Endothelial cell of umbilical vein (primary cell): Measurements from ENCODE around the gene SLC22A7. TPM values are rescaled to one million over a fixed set of nuclear protein-coding genes. Genes with fewer than 3 reads are reported as not detected.

Source experiments
- BruUV-seq: library from RNA; stranded (reverse); fragments of 400-500 nt; replicated peaks from 2 replicates; lab custom pipeline; 2021; lab: Mats Ljungman, UMichigan
- CTCF ChIA-PET: fragments of 300-600, 350-600 bp; sonication (Branson Sonifier 250); formaldehyde crosslinking; loops from one replicate; lab custom pipeline; 2021; ENCODE audit warnings: antibody characterized with exemption, inconsistent platforms; lab: Charles Lee
- POLR2A ChIA-PET: fragments of 300-600, 350-600 bp; sonication (Branson Sonifier 250); formaldehyde crosslinking; loops from one replicate; lab custom pipeline; 2021; ENCODE audit warnings: antibody characterized with exemption, inconsistent platforms; lab: Charles Lee
- DNase-seq: peaks from one replicate; pipeline ENCODE4 v3.0.0-alpha.2; 2011; ENCODE audit warnings: low read depth, low spot score
- FAIRE-seq: peaks from 2 replicates; lab custom pipeline; 2011; peaks lifted over from hg19 to GRCh38; lab: Jason Lieb, UNC
- H2AFZ ChIP-seq: 2 replicates; pipeline ENCODE4 v1.6.0; 2012; ENCODE audit warnings: low read depth, low read length, control low read depth, inconsistent platforms
- H3K27ac ChIP-seq: 2 replicates; pipeline ENCODE4 v1.5.1; 2011; ENCODE audit warnings: low read depth, mild to moderate bottlenecking, control low read depth, low read length, moderate library complexity; ENCODE audit not compliant: insufficient read depth
- H3K27me3 ChIP-seq, 2 experiments: 2 replicates each; pipeline versions ENCODE4 v1.6.0 to v1.6.1; 2011; ENCODE audit warnings: low read length in 2 of 2, mixed read lengths in 1 of 2; ENCODE audit not compliant: control insufficient read depth in 2 of 2, insufficient read depth in 2 of 2
- H3K36me3 ChIP-seq, 2 experiments: 2 replicates in 1 of 2; 3 replicates in 1 of 2; pipeline ENCODE4 v1.5.1; 2011; ENCODE audit warnings: low read length in 2 of 2, mild to moderate bottlenecking in 1 of 2, moderate library complexity in 1 of 2; ENCODE audit not compliant: control insufficient read depth in 2 of 2, insufficient read depth in 2 of 2; ENCODE audit errors: extremely low read depth in 1 of 2
- H3K4me1 ChIP-seq: 3 replicates; pipeline ENCODE4 v1.5.1; 2011; ENCODE audit warnings: mild to moderate bottlenecking, low read length; ENCODE audit not compliant: control insufficient read depth, insufficient read depth; ENCODE audit errors: extremely low read depth
- H3K4me2 ChIP-seq: 2 replicates; pipeline ENCODE4 v1.6.1; 2011; ENCODE audit warnings: low read length, control low read depth, mixed read lengths; ENCODE audit not compliant: insufficient read depth
- H3K4me3 ChIP-seq, 3 experiments: fragments of 200-600 bp in 1 of 3; sonication (generic), shearing (Covaris generic) in 1 of 3; replicated peaks in 1 of 3; 2 replicates each; pipeline ENCODE4 v1.5.1; 2011 to 2016; ENCODE audit warnings: control low read depth in 3 of 3, low read length in 3 of 3, mild to moderate bottlenecking in 2 of 3, inconsistent platforms in 1 of 3, low read depth in 1 of 3, moderate library complexity in 1 of 3; ENCODE audit not compliant: insufficient read depth in 1 of 3
- H3K79me2 ChIP-seq: 2 replicates; pipeline ENCODE4 v1.6.0; 2012; ENCODE audit warnings: low read length, inconsistent platforms; ENCODE audit not compliant: control insufficient read depth, insufficient read depth
- H3K9ac ChIP-seq: replicated peaks from 2 replicates; pipeline ENCODE3; 2011; ENCODE audit warnings: low read length, control low read depth; ENCODE audit not compliant: insufficient read depth; ENCODE audit errors: extremely low read depth
- H3K9me1 ChIP-seq: replicated peaks from 3 replicates; pipeline ENCODE4 v1.6.0; 2011; ENCODE audit warnings: mild to moderate bottlenecking, low read length; ENCODE audit not compliant: control insufficient read depth, insufficient read depth; ENCODE audit errors: extremely low read depth
- H3K9me3 ChIP-seq: replicated peaks from 2 replicates; pipeline ENCODE4 v1.5.1; 2012; ENCODE audit warnings: low read length, inconsistent platforms; ENCODE audit not compliant: control insufficient read depth, insufficient read depth
- H4K20me1 ChIP-seq: replicated peaks from 2 replicates; pipeline ENCODE3; 2011; ENCODE audit warnings: mild to moderate bottlenecking, low read length; ENCODE audit not compliant: control insufficient read depth, insufficient read depth; ENCODE audit errors: extremely low read depth
- EZH2 ChIP-seq: IDR thresholded peaks from 2 replicates; pipeline ENCODE4 v1.6.1; 2012; ENCODE audit warnings: borderline replicate concordance, low read depth, mild to moderate bottlenecking, moderate library complexity, low read length, inconsistent platforms; ENCODE audit not compliant: severe bottlenecking
- FOS ChIP-seq: IDR thresholded peaks from 2 replicates; pipeline ENCODE4 v1.6.1; 2011; ENCODE audit warnings: mild to moderate bottlenecking, low read length, moderate library complexity, borderline replicate concordance; ENCODE audit not compliant: insufficient read depth
- JUN ChIP-seq: IDR thresholded peaks from 2 replicates; pipeline ENCODE4 v1.6.1; 2011; ENCODE audit warnings: borderline replicate concordance, low read depth; ENCODE audit not compliant: insufficient read length, insufficient read depth
- MYC ChIP-seq: IDR thresholded peaks from one replicate; pipeline ENCODE4 v1.6.1; 2011; ENCODE audit warnings: mild to moderate bottlenecking, low read depth, low read length
- POLR2A ChIP-seq: IDR thresholded peaks from 2 replicates; pipeline ENCODE4 v1.6.1; 2012; ENCODE audit warnings: low read depth, mild to moderate bottlenecking, control low read depth, low read length
- dilution Hi-C: fragments of 300-500 bp; cut with MboI; formaldehyde crosslinking; loops from one replicate; pipeline ENCODE4 v1.15.0; 2019; ENCODE audit warnings: low sequenced_read_pairs; ENCODE audit not compliant: extremely low pct_ligation_motif_present
- intact Hi-C: fragments of 100-400 bp; cut with micrococcal nuclease; formaldehyde crosslinking; loops from one replicate; pipeline ENCODE4 v1.10.0; 2022
- polyA plus RNA-seq, 4 experiments: library from polyadenylated mRNA; depleted of rRNA in 3 of 4; stranded (reverse) in 3 of 4; unstranded in 1 of 4; fragments of >200 nt; gene quantifications; 2 replicates each; pipeline versions ENCODE4 v1.2.1 to v1.2.3, GENCODE V29; 2011 to 2012; ENCODE audit warnings: missing spikeins in 1 of 4
- total RNA-seq: library from RNA; stranded (reverse); gene quantifications from 2 replicates; pipeline ENCODE4 v1.2.3, GENCODE V29; 2021
- TF ChIP-seq, protein P1 (sequence below), 2 donors: IDR thresholded peaks; 1 replicate in 1 of 2; 2 replicates in 1 of 2; pipeline ENCODE4 v1.5.1; 2011; ENCODE audit warnings: low read length in 2 of 2, mild to moderate bottlenecking in 2 of 2, moderate library complexity in 2 of 2, control low read depth in 1 of 2, inconsistent platforms in 1 of 2, low read depth in 1 of 2; ENCODE audit not compliant: insufficient read depth in 1 of 2; ENCODE audit errors: extremely low read depth in 1 of 2
- TF ChIP-seq, protein P2 (sequence below): IDR thresholded peaks from 2 replicates; pipeline ENCODE4 v1.6.1; 2011; ENCODE audit not compliant: insufficient read depth, insufficient read length

SLC22A7 gene
- total and polyA plus RNA-seq, 2 donors (not counting 3 experiments of a cell fraction or from before 2014, with no cell fraction given) = not detected

DNA sequence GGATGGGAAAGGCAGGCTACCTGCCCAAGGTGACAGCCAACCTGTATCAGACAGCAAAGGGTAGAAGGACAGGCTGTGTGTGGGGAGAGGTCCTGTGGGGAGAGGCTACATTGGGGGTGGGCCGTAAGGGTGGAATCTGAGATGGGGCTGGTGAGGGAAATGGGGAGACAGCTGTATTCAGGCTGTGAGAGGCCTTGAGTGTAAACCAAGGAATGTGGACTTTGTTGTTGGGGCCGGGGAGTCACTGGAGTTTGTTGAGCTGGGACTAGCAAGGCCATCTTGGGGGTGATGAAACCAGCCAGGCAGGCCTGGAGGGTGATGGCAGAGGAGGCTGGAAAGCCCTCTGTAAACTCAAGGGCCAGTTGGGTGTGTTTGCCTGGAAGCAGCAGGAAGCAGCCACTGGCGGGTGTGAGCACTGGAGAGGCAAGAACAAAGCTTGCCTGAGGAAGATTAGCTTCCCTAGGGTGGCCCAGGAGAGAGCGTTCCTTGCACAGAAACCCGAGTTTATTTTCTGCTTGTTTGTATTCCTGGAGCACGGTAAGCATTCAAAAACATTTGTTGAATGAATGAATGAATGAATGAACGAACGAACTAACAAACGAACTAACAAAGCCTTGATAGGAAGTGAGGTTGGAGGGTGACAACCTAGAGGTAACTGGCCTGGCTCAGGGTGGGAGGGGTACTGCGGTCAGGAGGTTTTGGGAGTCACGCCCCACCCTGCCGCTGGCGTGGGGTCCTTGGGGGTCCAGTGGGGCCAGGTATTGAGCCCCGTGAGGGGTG lies 35.9 kb upstream of the SLC22A7 start:
- H3K4me2 ChIP-seq = no peak overlapping the region
- H3K9ac ChIP-seq = no peak overlapping the region
- dilution Hi-C loops = no loop called here
- no peaks in the 10 kb centered on the region for H3K9me3 ChIP-seq
- TF ChIP-seq, protein P1, sequence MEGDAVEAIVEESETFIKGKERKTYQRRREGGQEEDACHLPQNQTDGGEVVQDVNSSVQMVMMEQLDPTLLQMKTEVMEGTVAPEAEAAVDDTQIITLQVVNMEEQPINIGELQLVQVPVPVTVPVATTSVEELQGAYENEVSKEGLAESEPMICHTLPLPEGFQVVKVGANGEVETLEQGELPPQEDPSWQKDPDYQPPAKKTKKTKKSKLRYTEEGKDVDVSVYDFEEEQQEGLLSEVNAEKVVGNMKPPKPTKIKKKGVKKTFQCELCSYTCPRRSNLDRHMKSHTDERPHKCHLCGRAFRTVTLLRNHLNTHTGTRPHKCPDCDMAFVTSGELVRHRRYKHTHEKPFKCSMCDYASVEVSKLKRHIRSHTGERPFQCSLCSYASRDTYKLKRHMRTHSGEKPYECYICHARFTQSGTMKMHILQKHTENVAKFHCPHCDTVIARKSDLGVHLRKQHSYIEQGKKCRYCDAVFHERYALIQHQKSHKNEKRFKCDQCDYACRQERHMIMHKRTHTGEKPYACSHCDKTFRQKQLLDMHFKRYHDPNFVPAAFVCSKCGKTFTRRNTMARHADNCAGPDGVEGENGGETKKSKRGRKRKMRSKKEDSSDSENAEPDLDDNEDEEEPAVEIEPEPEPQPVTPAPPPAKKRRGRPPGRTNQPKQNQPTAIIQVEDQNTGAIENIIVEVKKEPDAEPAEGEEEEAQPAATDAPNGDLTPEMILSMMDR (IDR thresholded peaks at IDR 0.05; ENCODE audit: extremely low read depth in 1 of 2, insufficient read depth in 1 of 2, low read depth in 1 of 2, low read length in 2 of 2) = no peak
- TF ChIP-seq, protein P2, sequence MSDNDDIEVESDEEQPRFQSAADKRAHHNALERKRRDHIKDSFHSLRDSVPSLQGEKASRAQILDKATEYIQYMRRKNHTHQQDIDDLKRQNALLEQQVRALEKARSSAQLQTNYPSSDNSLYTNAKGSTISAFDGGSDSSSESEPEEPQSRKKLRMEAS = no peak
- TF ChIP-seq POLR2A = no peak
- TF ChIP-seq JUN = no peak
- no peak for TF ChIP-seq FOS
- no peak for TF ChIP-seq MYC
- no peak for TF ChIP-seq EZH2
- H3K9me1 ChIP-seq = no peaks in the 10 kb centered on the region
- H4K20me1 ChIP-seq = no peaks in the 10 kb centered on the region
- CTCF ChIA-PET = interaction anchor here (1.2 to 4.0 kb wide), 9 partner anchors 11 to 255 kb away, joined by 4 to 49 read pairs (median 8); partner anchors contain the start of genes DNPH1 and LRRC73
- DNase-seq (no peak), FAIRE-seq (no peak)
- POLR2A ChIA-PET = no interaction called here
- H3K27ac ChIP-seq = no peak overlapping the region
- H3K4me1 ChIP-seq = no peaks in the 10 kb centered on the region
- no peaks in the 10 kb centered on the region for H3K36me3 ChIP-seq
- no peak overlapping the region for H3K4me3 ChIP-seq
- no TSS peak for BruUV-seq
- no peaks in the 10 kb centered on the region for H3K79me2 ChIP-seq
- no peaks in the 10 kb centered on the region for H3K27me3 ChIP-seq
- no peak overlapping the region for H2AFZ ChIP-seq
- intact Hi-C loops = no loop called here
